Brain microvascular endothelial cell (primary cell): ENCODE results near the gene DHX38.

ENCODE experiments used
- DNase-seq: peaks from one replicate; pipeline ENCODE4 v3.0.0-alpha.2; 2020
- H3K27ac ChIP-seq: fragments of 250-450 bp; sonication (Bioruptor Pico); 2 replicates; pipeline ENCODE4 v1.5.1; 2020; ENCODE audit warnings: mild to moderate bottlenecking, moderate library complexity
- H3K27me3 ChIP-seq: fragments of 250-450 bp; sonication (Bioruptor Pico); replicated peaks from 2 replicates; pipeline ENCODE4 v1.5.1; 2020; ENCODE audit warnings: mild to moderate bottlenecking
- H3K36me3 ChIP-seq: fragments of 250-450 bp; sonication (Bioruptor Pico); replicated peaks from 2 replicates; pipeline ENCODE4 v1.5.1; 2020; ENCODE audit warnings: mild to moderate bottlenecking
- H3K4me3 ChIP-seq: 2 replicates; pipeline ENCODE4 v1.5.1; 2011; ENCODE audit warnings: low read depth, mild to moderate bottlenecking, control low read depth, low read length, moderate library complexity
- in situ Hi-C: cut with HindIII; loops from 2 replicates; pipeline ENCODE4 v1.10.0; 2017; ENCODE audit warnings: low sequenced_read_pairs, low pct_ligation_motif_present
- TF ChIP-seq, protein P1 (sequence below): IDR thresholded peaks from 2 replicates; pipeline ENCODE4 v1.5.1; 2011; ENCODE audit warnings: low read depth, mild to moderate bottlenecking, moderate library complexity, low read length, control low read depth, inconsistent platforms; ENCODE audit errors: missing control alignments

The DHX38 gene

DNA sequence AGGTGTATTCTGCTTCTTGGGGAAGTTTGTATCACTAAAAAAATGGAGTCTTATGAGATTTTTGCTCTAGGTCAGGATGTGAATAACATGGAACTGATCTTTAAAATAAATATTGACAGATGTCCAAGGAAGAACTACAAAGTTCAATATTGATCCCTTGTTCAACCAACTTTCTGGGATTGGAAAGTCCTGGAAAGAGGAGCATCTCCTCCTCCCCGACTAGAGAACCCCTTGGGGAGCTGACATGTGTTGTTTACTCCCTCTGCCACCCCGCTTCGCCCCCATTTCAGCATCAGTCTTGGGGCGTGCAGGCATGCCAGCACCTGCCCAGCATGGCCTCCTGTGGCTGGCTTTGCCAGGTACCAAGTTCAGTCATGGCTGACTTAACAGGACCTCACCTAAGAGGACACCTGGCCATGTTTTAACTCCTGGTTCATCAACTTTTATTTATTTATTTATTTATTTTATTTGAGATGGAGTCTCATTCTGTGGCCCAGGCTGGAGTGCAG, 44.5 kb downstream of the DHX38 start:
- TF ChIP-seq, protein P1, sequence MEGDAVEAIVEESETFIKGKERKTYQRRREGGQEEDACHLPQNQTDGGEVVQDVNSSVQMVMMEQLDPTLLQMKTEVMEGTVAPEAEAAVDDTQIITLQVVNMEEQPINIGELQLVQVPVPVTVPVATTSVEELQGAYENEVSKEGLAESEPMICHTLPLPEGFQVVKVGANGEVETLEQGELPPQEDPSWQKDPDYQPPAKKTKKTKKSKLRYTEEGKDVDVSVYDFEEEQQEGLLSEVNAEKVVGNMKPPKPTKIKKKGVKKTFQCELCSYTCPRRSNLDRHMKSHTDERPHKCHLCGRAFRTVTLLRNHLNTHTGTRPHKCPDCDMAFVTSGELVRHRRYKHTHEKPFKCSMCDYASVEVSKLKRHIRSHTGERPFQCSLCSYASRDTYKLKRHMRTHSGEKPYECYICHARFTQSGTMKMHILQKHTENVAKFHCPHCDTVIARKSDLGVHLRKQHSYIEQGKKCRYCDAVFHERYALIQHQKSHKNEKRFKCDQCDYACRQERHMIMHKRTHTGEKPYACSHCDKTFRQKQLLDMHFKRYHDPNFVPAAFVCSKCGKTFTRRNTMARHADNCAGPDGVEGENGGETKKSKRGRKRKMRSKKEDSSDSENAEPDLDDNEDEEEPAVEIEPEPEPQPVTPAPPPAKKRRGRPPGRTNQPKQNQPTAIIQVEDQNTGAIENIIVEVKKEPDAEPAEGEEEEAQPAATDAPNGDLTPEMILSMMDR = no peak
- no peak for DNase-seq
- Histone ChIP-seq H3K36me3 (no peaks in the 10 kb centered on the region), H3K27ac (no peak overlapping the region), H3K4me3 (no peak overlapping the region), H3K27me3 (no peaks in the 10 kb centered on the region)
- in situ Hi-C loops = no loop called here

DNA sequence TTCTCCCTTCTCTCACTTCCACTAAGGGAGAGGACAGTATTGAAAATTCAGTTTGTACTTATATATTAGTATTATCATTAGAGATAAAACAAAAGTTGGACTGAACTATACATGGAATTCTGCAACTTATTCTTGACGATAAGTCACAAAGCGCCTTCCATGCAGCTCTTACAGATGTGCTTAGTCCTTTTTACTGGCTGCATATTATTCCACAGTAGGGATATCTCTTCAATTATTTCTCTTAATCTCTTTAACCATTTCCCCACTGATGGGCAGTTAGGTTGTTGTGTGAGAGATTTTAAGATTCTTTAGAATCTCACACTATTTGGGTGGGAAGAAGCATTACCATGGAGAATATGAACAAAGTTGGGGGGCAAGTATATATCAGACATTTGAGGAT, 46.3 kb downstream of the DHX38 start:
- no peak for DNase-seq
- TF ChIP-seq, protein P1 = no peak
- Histone ChIP-seq H3K27me3 (no peaks in the 10 kb centered on the region), H3K4me3 (no peak overlapping the region), H3K27ac (no peak overlapping the region), H3K36me3 (no peaks in the 10 kb centered on the region)
- in situ Hi-C loops = no loop called here

DNA sequence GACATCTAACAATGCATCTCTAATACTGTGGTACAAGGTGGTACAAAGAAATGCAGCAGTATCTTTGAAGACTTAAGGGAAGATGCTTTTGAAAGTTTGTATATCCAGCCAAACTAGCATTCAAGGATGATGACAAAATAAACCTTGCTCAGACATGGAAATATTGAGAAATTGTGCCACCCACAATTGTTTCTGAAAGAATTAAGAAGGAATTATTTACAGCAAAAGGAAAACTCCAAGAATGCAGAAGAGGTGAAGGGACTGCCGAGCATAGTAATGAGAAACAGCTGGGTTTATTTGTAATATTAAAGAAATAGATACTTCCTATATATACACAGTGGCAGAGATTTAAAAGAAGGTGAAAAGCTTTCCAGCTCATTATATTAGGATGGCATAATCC, 48.8 kb downstream of the DHX38 start:
- Histone ChIP-seq H3K4me3 (no peak overlapping the region), H3K27me3 (no peaks in the 10 kb centered on the region), H3K27ac (no peak overlapping the region), H3K36me3 (no peaks in the 10 kb centered on the region)
- in situ Hi-C loops = no loop called here
- TF ChIP-seq, protein P1 = no peak
- DNase-seq = no peak

DNA sequence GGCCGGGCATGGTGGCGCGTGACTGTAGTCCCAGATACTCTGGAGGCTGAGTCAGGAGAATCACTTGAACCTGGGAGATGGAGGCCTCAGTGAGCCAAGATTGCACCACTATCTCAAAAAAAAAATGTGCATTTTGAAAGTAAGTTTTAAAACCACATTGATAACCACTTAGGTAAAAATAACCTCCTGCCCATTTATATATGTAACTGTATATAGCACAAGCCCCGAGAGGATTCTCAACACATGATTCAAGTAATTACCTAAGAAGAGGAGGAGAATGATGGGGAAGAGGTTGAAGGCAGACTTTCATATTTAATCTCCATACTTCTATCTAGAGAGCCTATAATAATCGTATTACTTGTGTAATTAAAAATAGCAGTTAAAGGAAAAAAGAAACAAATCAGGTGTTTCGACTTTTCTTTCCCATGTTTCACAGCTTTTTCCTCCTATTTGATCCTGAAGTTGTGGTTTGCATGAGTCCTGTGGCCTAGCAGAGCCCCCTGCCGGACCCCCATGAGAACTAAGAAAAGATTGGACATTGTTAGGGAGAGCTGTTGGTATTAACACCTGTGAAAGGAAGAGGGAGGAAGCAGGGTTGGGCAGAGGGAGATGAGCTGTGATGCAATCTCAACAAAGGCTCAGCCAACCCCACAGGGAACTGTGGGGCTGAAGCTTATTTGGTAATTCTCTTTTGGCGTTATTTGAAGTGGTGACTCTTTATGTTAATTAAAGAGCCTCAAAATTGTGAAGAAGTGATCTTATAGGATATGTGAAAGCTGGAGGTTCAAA, 56.2 kb downstream of the DHX38 start:
- in situ Hi-C loops = no loop called here
- no peak overlapping the region for H3K4me3 ChIP-seq
- H3K27me3 ChIP-seq = no peaks in the 10 kb centered on the region
- TF ChIP-seq, protein P1 = peak; percentile 19
- no peak overlapping the region for H3K27ac ChIP-seq
- no peak for DNase-seq
- H3K36me3 ChIP-seq = no peaks in the 10 kb centered on the region

DNA sequence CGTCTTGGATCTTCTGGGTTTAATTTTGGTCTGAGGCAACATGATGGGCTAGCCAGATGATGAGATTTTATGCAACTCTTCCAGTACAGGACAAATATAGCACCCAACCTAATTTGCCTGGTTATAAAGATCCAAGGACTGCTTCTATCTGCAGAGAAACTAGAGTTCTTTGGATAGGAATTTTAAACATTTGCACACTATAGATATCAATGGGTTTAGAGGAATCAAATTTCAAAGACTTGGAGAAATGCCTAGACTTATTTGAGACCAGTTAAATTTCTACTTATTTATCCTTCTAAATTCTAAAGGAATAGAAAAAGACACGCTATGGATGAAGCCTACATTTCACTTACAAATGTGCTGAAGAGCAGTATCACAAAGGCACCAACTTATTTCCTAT, 65.7 kb downstream of the DHX38 start:
- in situ Hi-C loops = no loop called here
- TF ChIP-seq, protein P1 = no peak
- DNase-seq = no peak
- H3K36me3 ChIP-seq = no peaks in the 10 kb centered on the region
- no peaks in the 10 kb centered on the region for H3K27me3 ChIP-seq
- no peak overlapping the region for H3K4me3 ChIP-seq
- H3K27ac ChIP-seq = no peak overlapping the region

DNA sequence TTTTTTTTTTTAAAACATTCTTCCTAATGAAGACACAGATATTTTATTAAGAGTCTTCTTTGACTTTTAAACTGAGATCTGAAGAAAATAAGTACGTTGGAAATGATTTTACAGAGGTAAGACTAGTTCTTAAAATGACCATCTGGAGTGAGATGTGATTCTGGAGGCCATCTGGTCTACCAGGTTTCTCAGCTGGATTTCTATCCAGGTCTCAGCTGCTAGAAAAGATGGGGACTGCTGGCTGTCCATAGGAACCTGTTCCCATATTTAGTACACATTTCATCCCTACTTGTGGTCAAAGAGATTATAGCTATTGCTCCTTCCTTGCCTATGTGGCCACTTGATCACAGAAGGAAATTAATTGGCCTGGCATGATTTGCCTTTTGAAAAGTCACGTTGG, 66.2 kb downstream of the DHX38 start:
- H3K4me3 ChIP-seq = no peak overlapping the region
- no peaks in the 10 kb centered on the region for H3K36me3 ChIP-seq
- no peak for DNase-seq
- TF ChIP-seq, protein P1 = no peak
- H3K27me3 ChIP-seq = no peaks in the 10 kb centered on the region
- H3K27ac ChIP-seq = no peak overlapping the region
- in situ Hi-C loops = no loop called here
